Measurements from ENCODE around the gene GCNA. TPM values are rescaled to one million over a fixed set of nuclear protein-coding genes. Genes with fewer than 3 reads are reported as not detected.
"Not testable (repeated sequence)": the region's sequence is repeated elsewhere in the genome, so short reads cannot be mapped to it uniquely, and the experiment has no call there.

GCNA gene
- total RNA-seq, 2 experiments from 2014 or later: 3.1 to 3.5 TPM

DNA sequence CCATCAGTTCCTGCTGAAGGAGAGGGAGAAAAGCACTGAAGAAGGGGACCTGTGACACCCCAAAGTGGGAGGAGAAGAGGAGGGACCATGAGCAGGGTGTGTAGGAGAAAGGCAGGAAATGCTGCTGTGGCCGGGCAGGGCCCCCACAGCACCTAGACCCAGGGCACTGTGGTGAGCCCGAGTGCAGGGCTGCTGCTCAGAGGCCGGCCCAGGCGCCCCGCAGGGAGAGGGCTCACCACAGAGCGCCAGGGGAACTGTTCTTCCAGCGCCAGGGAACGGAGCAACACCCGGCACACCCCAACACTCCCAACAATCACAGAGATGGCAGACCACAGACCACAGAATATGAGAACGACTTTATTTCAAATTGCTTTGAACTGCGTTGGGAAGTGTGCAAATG, 84.4 kb downstream of the GCNA start:
- CTCF ChIA-PET: interaction anchor here (0.7 to 1.1 kb wide), 2 partner anchors 8 to 16 kb away, joined by 3 to 4 read pairs; no protein-coding TSS in a partner anchor
- H3K36me3 Mint-ChIP-seq (ENCODE audit: low read depth); H3K9me3 Mint-ChIP-seq (ENCODE audit: low read depth); H3K27me3 Mint-ChIP-seq; POLR2A ChIA-PET; DNase-seq: not testable (repeated sequence)
- peak; percentile 31 for ATAC-seq
- peak overlapping the region; percentile 9 for H3K4me3 Mint-ChIP-seq
- peaks cover 31% of the 10 kb centered on the region for H3K4me1 Mint-ChIP-seq
- intact Hi-C loops (cut with DNase I, micrococcal nuclease): loop anchor here in 1 of 2 experiments (2.0 kb wide), 1 partner anchor 44 kb away; the partner anchor contains the start of gene CXCR3
- H3K27ac Mint-ChIP-seq: peak overlapping the region; percentile 15

Other genes starting within 250 kb of the GCNA start
- 10 to 100 TPM; 36.6 to 41.2 TPM for gene TAF1, start 212.1 kb upstream of the GCNA start, total RNA-seq
- 100 to 1,000 TPM; 331 to 339 TPM for gene OGT, start 45.3 kb upstream of the GCNA start, total RNA-seq
- gene CXCR3, start 40.1 kb downstream of the GCNA start, total RNA-seq: 10 to 100 TPM; 17.5 to 20.1 TPM
- not detected for gene CXorf49, start 139.8 kb downstream of the GCNA start, total RNA-seq
- gene CXorf49B, start 184.9 kb downstream of the GCNA start, total RNA-seq: not detected